ENCODE measurements around the gene TMEM44.

Gene TMEM44

GRCh38 chr3:194575484-194576210 lies 57.6 kb downstream of the TMEM44 start:
- peak; percentile 34 for DNase-seq

GRCh38 chr3:194574639-194575483 lies 58.4 kb downstream of the TMEM44 start:
- DNase-seq: peak; percentile 34

DNA sequence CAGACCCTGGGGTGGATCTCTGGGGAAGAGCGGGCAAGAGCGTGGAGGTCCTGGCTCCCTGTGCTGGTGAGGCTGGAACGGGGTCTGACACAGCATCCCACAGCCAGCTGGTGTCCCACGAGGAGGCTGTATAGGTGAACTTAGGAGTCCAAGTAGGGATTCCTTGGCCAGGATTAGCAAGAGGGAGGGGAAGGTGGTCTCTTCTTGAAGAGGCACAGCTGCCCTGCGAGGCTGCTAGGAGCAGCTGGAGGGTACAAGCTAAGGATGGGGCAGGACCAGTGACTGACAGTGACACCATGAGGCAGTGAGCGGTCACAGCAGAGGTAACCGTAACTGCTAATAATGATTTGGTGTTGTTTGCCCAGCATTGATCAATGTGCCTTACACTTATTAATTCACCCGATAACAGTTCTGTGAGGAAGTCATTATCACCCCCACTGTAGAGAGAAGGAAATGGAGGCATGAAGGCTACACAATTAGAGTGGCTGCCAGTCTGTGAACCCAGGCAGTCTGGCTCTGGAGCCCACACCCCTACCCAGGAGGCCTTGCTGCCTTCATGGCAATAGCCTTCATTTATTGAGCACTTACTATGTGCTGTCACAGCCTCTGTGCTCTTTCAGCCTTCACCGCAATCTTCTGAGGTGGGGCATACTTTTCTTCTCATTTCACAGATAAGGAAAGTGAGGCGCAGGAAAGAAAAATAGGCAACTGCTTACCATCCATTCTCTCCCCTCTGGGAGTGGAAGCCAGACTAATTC lies 59.4 kb downstream of the TMEM44 start:
- peak; percentile 86 for DNase-seq

GRCh38 chr3:194572944-194573491 lies 60.2 kb downstream of the TMEM44 start:
- no peak for DNase-seq

GRCh38 chr3:194572143-194572789 lies 61.0 kb downstream of the TMEM44 start:
- peak; percentile 76 for DNase-seq

GRCh38 chr3:194571491-194572142 lies 61.6 kb downstream of the TMEM44 start:
- DNase-seq: no peak

- DNase-seq: no peak
These were observed 62.3 kb downstream of the TMEM44 start for GRCh38 chr3:194570898-194571297.

DNA sequence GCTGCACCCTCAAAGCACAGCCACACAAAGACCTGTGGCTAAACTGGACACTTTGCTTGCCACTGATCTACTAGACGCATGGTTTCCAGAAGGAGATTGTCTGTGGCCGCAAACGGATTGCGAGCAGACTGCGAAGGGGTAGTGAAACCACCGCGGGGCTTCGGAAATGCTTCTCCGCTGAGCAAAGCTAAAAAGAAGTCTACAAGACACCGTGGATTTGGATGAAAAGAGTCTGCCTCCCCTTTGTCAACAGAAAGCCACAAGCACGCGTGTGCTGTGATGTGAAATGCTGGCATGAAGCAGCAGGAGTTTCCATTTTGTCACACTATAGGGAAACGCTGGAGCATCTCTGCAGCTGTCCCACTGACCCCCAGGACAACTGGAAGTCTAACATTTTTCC lies 63.0 kb downstream of the TMEM44 start:
- no peak for DNase-seq

DNA sequence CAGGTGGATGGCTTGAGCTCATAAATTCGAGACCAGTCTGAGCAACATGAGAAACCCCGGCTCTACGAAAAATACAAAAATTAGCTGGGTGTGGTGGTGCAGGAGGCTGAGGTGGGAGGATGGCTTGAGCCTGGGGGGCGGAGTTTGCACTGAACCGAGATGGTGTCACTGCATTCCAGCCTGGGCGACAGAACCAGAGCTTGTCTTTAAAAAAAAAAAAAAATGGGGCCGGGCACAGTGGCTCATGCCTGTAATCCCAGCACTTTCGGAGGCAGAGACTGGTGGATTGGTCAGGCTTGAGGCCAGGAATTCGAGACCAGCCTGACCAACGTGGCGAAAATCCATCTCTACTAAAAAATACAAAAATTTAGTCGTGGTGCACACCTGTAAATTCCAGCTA lies 64.0 kb downstream of the TMEM44 start:
- no peak for DNase-seq

DNA sequence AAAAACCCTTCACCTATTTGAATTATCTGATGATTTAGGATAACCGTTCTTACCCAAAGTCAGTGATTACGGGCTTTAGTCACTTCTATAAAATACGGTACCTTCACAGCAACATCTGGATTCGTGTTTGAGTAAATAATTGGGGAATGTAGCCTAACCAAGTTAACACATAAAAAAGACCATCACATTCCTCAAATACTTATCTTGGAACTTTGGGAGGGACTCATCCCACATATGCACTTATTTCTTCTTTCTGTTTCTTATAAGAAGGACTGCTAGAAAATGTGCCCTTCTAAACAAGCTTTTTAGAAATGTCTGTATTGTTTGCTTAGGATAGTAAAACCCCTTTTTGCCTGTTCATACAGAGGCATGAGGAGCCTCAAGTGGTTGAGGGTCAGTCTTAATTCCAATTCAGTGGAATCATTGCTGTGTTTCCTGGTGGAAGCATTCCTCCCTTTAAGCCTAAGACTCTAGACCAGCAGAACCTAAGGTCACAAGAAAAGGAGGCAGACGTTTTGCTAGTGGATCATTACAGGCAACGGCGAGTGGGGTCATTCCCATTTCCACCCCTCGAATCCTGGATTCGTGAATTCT lies 67.5 kb downstream of the TMEM44 start:
- no peak for DNase-seq

DNA sequence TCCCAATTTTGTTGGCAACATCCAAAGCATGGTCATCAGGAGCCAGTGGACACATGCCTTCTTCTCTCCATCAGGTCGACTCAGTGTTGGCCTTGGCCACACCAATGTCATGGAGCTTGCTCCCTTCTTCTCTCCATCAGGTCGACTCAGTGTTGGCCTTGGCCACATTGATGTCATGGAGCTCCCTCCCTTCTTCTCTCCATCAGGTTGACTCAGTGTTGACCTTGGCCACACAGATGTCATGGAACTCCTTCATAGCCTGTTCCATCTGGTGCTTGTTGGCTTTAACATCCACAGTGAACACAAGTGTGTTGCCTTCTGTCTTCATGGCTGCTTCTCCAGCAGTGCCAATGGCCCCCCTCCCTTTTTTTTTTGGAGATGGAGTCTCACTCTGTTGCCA lies 70.2 kb downstream of the TMEM44 start:
- DNase-seq: no peak

DNA sequence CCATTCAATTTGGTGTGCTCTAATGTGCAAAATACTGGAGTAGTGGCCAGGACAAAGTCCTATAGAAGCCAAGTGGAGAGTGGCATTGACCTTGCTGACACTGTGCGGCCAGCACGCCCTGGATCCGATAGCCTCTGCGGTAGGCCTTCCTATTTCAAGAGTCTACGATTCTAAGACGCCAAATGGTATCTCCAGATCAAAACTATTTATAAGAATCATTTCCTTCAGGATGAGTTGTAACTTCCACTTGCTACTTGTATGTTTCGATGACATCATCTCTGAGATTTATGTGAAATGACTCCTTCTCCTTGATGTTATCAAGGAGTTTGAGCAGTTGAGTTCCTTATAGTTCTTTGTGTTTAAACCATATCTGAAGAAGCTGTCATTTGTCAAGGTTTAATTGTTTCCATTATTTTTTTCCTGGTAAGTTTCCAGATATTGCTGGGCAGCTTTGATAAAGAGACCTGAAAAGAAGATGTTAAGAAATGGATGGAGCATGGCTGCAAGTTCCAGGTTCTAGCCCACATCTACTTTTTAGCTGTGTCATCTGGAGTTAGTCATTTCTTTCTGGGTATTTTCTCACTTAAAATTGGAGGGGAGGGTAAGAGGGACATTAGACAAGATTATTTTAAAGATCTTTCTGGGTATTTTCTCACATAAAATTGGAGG lies 71.8 kb downstream of the TMEM44 start:
- no peak for DNase-seq

DNA sequence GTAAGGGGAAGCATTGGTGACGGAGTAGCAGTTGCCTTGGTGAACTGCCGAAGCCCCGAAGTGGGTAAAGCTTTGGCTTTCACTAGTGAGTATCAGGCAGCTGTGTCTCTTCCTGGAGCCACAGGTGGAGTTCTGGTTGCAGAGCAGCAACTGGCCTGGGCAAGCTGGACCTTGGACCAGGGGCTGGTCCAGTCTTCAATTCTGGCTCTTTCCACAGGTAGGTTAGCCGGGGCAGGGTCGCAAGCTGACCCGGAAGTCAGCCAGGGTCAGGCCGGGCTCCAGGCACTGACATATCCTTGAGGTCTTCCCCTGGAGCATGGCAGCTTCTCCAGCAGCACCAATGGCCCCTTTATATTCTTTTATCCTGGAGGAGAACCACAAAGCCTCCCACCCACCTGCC lies 73.2 kb downstream of the TMEM44 start:
- no peak for DNase-seq

DNA sequence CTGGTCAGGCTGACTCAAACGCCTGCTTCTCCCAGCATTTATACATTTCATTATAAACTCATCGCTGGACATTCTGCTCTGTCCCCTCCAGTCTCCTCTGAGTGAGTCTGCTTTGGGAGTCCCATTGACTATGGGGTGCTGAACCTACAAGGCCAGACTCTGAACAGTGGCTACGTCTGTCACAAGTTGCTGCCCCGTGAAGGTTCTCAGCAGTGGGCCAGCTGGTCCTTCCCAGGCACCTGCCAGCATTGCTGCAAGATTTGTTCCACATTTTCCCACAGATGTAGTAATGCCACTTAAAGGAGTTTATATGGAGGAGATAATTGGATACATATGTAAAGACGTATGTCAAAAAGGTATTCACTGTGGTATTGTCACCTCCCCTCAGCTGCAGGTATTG lies 73.7 kb downstream of the TMEM44 start:
- DNase-seq: no peak

DNA sequence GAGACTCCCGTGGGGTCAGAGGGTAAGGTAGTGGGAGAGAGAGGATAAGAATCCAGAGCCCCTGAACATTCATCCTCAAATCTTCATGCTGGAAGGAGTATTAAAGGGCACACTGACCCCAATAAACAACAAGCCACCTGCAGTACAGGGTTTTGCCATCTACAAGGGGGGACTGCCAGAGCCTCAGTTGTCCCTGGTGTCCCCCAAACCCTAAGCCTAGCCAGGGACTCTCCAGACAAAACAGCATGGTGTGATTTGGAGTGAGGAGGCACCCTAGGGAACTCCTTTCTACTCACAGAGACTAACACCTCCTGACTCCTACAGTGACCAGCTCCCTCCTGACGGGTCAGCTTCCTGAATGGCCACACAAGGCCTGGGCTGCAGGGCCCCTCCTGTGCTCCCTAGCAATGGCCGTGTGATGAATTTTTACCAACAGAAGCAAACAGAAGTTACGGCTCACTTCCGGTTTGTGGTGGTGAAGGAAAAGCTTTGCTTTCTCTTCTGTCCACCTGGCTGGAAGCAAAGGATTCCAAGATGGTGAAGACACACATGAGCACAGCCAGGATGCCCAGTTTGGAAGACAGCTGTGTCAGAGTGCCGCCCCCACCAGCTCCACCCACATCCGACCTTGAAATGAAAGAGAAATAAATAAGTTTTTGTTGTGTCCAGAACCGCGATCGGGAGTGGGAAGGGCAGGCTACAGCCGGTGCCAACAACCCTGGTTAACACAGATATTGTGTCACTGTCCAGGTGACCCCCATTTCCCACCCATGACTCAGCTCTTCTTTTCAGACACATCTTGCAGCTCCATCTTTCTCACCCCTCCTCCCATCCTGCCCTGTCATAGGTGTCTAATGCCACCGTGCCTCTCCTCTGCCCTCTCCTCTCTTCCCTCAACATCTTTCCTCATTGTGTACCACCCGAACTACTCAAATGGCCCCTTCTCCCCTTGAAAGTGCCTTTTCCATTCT lies 76.8 kb downstream of the TMEM44 start:
- DNase-seq: peak; percentile 29

DNA sequence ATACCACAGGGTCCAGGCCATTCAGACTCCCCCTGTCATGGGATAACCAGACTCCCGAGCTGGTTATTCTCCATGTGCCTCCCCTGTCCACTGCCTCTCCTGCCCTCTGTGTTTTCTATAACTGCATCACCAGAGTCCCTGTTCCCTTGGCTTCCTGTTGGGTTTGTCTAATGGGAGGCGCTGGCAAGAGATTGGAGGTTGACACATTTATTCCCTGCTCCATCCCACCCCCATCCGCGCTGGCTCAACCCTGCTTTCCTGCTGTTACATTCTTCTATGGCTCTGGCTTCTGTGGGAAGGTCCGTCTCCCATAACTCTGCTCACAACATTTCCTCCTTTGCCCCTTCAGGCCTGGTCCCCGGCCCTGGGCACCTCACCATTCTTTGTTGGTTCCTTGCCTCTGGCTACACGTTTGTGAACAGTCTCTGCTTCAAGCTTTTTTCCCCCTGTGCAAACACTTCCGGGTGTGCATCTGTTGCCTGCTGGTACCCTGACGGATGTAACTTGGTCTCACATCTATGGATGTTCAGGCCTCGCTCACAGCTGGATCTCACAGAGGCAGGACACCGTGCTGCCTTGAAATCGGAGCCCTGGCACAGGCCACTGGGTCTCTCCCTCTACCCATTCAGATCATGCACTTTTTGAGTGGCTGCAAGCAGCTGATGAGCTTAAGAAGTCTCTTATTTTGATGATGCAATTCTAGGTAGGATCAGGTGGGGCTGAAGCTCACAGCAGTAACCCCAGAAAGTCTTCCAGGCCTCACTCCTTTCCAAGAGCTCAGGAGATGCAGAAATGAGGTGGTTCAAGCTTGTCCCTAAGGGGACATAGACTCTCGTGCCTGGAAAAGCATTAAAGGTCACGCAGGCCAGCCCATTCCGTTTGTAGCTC lies 77.8 kb downstream of the TMEM44 start:
- DNase-seq: no peak

- no peak for DNase-seq
These were observed 78.6 kb downstream of the TMEM44 start for GRCh38 chr3:194554473-194555123.

DNA sequence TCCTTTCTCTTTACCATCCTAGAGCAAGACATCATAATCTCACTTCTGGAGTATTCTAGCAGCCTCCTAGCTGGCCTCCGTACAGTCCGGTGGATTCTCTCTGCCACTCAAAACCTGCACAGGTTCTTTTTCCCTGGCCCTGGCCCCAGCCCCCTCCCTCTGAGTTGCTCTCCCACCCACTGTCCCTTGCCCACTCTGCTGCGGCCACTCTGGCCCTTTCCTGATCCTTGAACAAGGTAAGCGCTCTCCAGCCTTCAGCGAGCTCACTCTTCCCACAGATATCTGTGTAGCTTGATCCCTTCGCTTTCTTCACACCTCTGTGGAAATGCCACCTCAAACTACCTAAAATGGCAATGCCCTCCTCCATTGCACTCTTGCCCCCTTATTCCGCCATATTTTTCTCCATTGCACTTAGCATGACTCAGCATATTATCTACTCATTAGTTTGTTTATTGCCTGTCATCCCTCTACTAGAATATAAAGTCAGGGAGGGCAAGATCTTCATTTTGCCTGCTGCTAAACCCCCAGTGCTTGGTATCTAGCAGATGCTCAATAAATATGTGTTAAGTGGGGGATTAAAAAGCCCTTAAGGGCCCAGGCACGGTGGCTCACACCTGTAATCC lies 80.8 kb downstream of the TMEM44 start:
- no peak for DNase-seq
